WI38 (cell line): ENCODE results near the gene TLK1.

ENCODE experiments used
- H3K4me3 ChIP-seq: 2 replicates; pipeline ENCODE4 v1.5.1; 2011; ENCODE audit warnings: low read depth, mild to moderate bottlenecking, control low read depth, low read length
- CTCF ChIP-seq: IDR thresholded peaks from 2 replicates; pipeline ENCODE4 v1.5.1; 2012; ENCODE audit warnings: low read depth, mild to moderate bottlenecking, control low read depth, low read length

TLK1 gene

GRCh38 chr2:171159372-171160118 lies 1.1 kb downstream of the TLK1 start:
- peak; percentile 57; the same call in 1 of the 2 replicates for TF ChIP-seq CTCF
- H3K4me3 ChIP-seq, result peak overlapping the region; percentile 95

- TF ChIP-seq CTCF, result no peak
- peak overlapping the region; percentile 95 for H3K4me3 ChIP-seq
Observed at GRCh38 chr2:171158790-171159371, 1.8 kb downstream of the TLK1 start.

DNA sequence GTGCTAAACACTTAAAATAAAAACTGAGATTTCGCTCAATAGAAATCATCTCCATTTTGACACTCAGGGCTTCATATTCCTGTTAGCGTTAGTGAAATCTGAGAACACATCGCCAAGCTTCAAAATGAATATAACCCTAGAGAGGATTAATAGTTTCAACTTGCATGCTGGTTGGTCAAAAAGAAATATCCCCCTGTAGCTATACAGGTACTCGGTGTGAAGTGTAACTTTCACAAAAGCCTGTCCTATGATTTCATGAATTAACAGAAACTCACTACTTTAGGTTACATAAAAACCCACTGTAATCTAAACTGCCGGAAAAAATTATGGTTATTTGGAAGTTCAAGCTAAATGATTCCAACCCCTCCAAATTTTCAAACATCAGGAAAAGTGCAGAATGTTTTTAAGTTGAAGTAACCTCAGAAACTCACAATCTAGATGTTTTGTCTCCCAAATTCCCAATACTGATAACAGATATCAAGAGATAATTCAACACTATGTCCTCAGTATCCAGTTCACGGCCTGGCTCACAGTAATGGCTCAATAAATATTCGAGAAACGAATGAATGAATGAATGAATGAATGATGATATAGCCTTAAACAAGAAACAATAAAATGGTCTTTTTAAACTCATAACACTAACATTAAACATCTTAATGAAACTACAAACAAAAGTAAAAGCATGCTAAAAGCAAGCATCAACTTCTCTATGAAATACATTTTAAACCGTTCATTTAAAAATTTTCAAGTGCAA lies 2.5 kb downstream of the TLK1 start:
- H3K4me3 ChIP-seq, result peak overlapping the region; percentile 95
- no peak for TF ChIP-seq CTCF

DNA sequence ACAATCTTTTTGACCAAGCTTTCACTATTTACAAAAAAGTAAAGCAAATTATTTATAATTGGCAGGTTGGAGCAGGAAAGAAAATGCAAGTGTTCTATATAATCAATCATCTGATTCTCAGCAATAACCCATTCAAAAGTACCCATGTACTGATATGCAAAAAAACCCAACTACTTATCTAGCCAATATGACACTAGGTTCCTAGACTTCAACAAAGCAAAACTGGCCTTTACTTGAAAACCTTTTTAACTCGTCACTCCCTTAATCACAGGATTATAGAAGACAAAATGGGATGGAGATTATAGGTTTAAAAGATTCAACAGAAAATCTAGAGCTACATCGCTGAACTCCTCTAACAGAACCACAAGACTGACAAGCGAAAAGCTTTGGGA lies 3.6 kb downstream of the TLK1 start:
- no peak overlapping the region for H3K4me3 ChIP-seq
- TF ChIP-seq CTCF, result no peak

GRCh38 chr2:171154348-171154747 lies 6.3 kb downstream of the TLK1 start:
- TF ChIP-seq CTCF, result no peak
- no peak overlapping the region for H3K4me3 ChIP-seq

DNA sequence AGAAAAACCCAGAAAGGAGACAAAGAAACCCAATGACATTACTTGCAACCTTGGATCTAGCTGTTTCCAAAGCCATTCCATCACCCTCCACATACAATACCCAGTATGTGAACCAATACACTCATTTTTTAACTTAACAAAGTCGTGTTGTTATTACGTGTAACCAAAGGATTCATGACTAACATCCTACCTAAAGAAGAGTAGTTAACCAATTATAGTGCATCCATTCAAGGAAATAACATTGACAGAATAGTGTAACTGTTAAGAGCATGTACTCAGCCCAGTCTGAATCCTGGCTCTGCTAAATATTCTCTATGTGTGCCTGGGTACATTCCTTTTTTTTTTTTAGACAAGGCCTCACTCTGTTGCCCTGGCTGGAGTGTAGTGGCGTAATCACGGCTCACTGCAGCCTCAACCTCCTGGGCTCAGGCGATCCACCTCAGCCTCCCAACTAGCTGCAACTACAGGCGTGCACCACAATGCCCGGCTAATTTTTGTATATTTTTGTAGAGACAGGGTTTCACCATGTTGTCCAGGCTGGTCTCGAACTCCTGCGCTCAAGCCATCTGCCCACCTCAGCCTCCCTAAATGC lies 9.9 kb downstream of the TLK1 start:
- H3K4me3 ChIP-seq, result no peak overlapping the region
- no peak for TF ChIP-seq CTCF
